GM10248 (cell line): Measurements from ENCODE around the gene H2AZ2.

Experiments used
- CTCF ChIA-PET: fragments of 300-600 bp; sonication (Branson Sonifier 250); formaldehyde crosslinking; extraction: SDS; loops from one replicate; lab custom pipeline; 2021; ENCODE audit warnings: antibody characterized with exemption; lab: Yijun Ruan, JAX
- POLR2A ChIA-PET: fragments of 350-650 bp; sonication (Branson Sonifier 250); formaldehyde crosslinking; extraction: SDS; loops from one replicate; lab custom pipeline; 2020; ENCODE audit warnings: antibody characterized with exemption; lab: Yijun Ruan, JAX
- DNase-seq: peaks from one replicate; pipeline ENCODE4 v3.0.0; 2012; ENCODE audit errors: extremely low spot score
- CTCF ChIP-seq: IDR thresholded peaks from 2 replicates; pipeline ENCODE4 v1.5.1; 2012; ENCODE audit warnings: mild to moderate bottlenecking, low read depth; ENCODE audit errors: extremely low read depth, missing control alignments, control extremely low read depth

The H2AZ2 gene

GRCh38 chr7:44882899-44883298 lies 35.0 kb upstream of the H2AZ2 start:
- no peak for DNase-seq
- POLR2A ChIA-PET = no interaction called here
- CTCF ChIA-PET = interaction anchor here (0.9 to 3.9 kb wide), 8 partner anchors 9 to 100 kb away, joined by 3 to 35 read pairs (median 5); no protein-coding TSS in a partner anchor
- no peak for TF ChIP-seq CTCF

GRCh38 chr7:44881610-44882009 lies 33.7 kb upstream of the H2AZ2 start:
- no peak for TF ChIP-seq CTCF
- POLR2A ChIA-PET = interaction anchor here (0.5 to 1.1 kb wide), 2 partner anchors 31 to 249 kb away, joined by 6 to 8 read pairs; no protein-coding TSS in a partner anchor
- no peak for DNase-seq
- CTCF ChIA-PET = interaction anchor here (0.7 to 3.9 kb wide), 15 partner anchors 8 to 307 kb away, joined by 3 to 35 read pairs (median 4); no protein-coding TSS in a partner anchor

- no peak for DNase-seq
- ChIA-PET POLR2A (interaction anchor here (0.5 to 0.8 kb wide), 2 partner anchors 8 to 248 kb away, joined by 3 to 6 read pairs; no protein-coding TSS in a partner anchor), CTCF (interaction anchor here (0.7 to 3.9 kb wide), 11 partner anchors 8 to 306 kb away, joined by 3 to 35 read pairs (median 4); no protein-coding TSS in a partner anchor)
- no peak for TF ChIP-seq CTCF
Measured at GRCh38 chr7:44881066-44881600, 33.2 kb upstream of the H2AZ2 start.

GRCh38 chr7:44880317-44881018 lies 32.6 kb upstream of the H2AZ2 start:
- ChIA-PET POLR2A (interaction anchor here (0.8 kb wide), 1 partner anchor 7 kb away, joined by 3 read pairs; no protein-coding TSS in a partner anchor), CTCF (interaction anchor here (1.4 to 3.9 kb wide), 4 partner anchors 15 to 306 kb away, joined by 3 to 35 read pairs (median 10); no protein-coding TSS in a partner anchor)
- no peak for DNase-seq
- no peak for TF ChIP-seq CTCF

GRCh38 chr7:44876393-44876792 lies 28.5 kb upstream of the H2AZ2 start:
- ChIA-PET POLR2A (no interaction called here), CTCF (interaction anchor here (0.8 to 4.7 kb wide), 4 partner anchors 13 to 260 kb away, joined by 3 to 22 read pairs (median 6); no protein-coding TSS in a partner anchor)
- no peak for DNase-seq
- TF ChIP-seq CTCF = no peak

- TF ChIP-seq CTCF = no peak
- CTCF ChIA-PET = interaction anchor here (0.9 to 4.7 kb wide), 2 partner anchors 12 to 18 kb away, joined by 3 to 22 read pairs; no protein-coding TSS in a partner anchor
- DNase-seq = no peak
- POLR2A ChIA-PET = no interaction called here
Measured at GRCh38 chr7:44875241-44875640, 27.4 kb upstream of the H2AZ2 start.
